NK-92 treated with Interleukin-12 subunit alpha and Interleukin-12 subunit beta, amount 100 ng/mL, for 24 hours (cell line): ENCODE measurements around the gene DCAF8L2.
"Not testable (repeated sequence)": the region's sequence is repeated elsewhere in the genome, so short reads cannot be mapped to it uniquely, and the experiment has no call there.

Experiments
- DNase-seq: peaks from one replicate; lab custom pipeline; 2025; lab: John Stamatoyannopoulos, UW

Gene DCAF8L2

GRCh38 chrX:27590044-27590443, at the start of gene DCAF8L2:
Gene DCAF8L2, plus strand, starts transcription at chrX:27590344. Its CDS starts 156,552 bp downstream, at chrX:27746896.
- DNase-seq = no peak

- not testable (repeated sequence) for DNase-seq
Observed at GRCh38 chrX:27541161-27541560, 49.0 kb upstream of the DCAF8L2 start.

GRCh38 chrX:27548624-27549023, 41.5 kb upstream of the DCAF8L2 start:
- no peak for DNase-seq

- DNase-seq = no peak
Observed at GRCh38 chrX:27549688-27550087, 40.5 kb upstream of the DCAF8L2 start.

GRCh38 chrX:27555514-27555913, 34.6 kb upstream of the DCAF8L2 start:
- DNase-seq = no peak

GRCh38 chrX:27565992-27566391, 24.2 kb upstream of the DCAF8L2 start:
- DNase-seq = no peak

- no peak for DNase-seq
Observed at GRCh38 chrX:27571164-27571563, 19.0 kb upstream of the DCAF8L2 start.

GRCh38 chrX:27575565-27575964, 14.6 kb upstream of the DCAF8L2 start:
- no peak for DNase-seq

- DNase-seq = no peak
Observed at GRCh38 chrX:27583976-27584375, 6.2 kb upstream of the DCAF8L2 start.

GRCh38 chrX:27591938-27592337, 1.8 kb downstream of the DCAF8L2 start:
- DNase-seq = no peak

- no peak for DNase-seq
Observed at GRCh38 chrX:27597508-27597907, 7.4 kb downstream of the DCAF8L2 start.

- DNase-seq = no peak
Observed at GRCh38 chrX:27598312-27598711, 8.2 kb downstream of the DCAF8L2 start.

GRCh38 chrX:27599928-27600327, 9.8 kb downstream of the DCAF8L2 start:
- no peak for DNase-seq

GRCh38 chrX:27600686-27601085, 10.5 kb downstream of the DCAF8L2 start:
- no peak for DNase-seq

- no peak for DNase-seq
Observed at GRCh38 chrX:27608671-27609070, 18.5 kb downstream of the DCAF8L2 start.

GRCh38 chrX:27619459-27619858, 29.3 kb downstream of the DCAF8L2 start:
- DNase-seq = no peak

GRCh38 chrX:27619975-27620374, 29.8 kb downstream of the DCAF8L2 start:
- DNase-seq = no peak

- DNase-seq = no peak
Observed at GRCh38 chrX:27622883-27623282, 32.7 kb downstream of the DCAF8L2 start.

- no peak for DNase-seq
Observed at GRCh38 chrX:27626066-27626465, 35.9 kb downstream of the DCAF8L2 start.

GRCh38 chrX:27633328-27633727, 43.2 kb downstream of the DCAF8L2 start:
- no peak for DNase-seq

GRCh38 chrX:27656581-27656980, 66.4 kb downstream of the DCAF8L2 start:
- DNase-seq = no peak

- no peak for DNase-seq
Observed at GRCh38 chrX:27660878-27661277, 70.7 kb downstream of the DCAF8L2 start.

GRCh38 chrX:27671234-27671633, 81.1 kb downstream of the DCAF8L2 start:
- no peak for DNase-seq

- no peak for DNase-seq
Observed at GRCh38 chrX:27674491-27674890, 84.3 kb downstream of the DCAF8L2 start.

GRCh38 chrX:27675493-27675892, 85.3 kb downstream of the DCAF8L2 start:
- DNase-seq = no peak
